ENCODE data around the gene CACNB2.

The CACNB2 gene

DNA sequence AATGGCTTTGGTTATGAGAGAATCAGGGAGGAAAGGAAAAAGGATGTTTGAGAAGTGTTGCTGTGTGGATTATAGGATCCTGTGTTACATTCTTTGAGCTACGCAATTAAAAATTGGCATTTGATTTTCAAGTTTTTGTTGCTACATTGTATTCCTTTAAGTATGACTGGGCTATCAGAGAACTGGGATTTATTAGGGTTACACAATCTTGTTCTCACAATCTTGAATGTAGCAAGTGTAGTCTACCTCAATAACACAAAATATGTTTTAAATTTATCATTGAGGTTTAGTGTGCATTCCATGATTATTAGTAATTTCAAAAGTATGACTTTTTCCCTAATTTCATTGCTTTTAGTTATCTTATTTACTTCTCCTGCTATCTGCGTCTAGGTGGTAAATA lies 113.9 kb downstream of the CACNB2 start:
- H3K4me3 ChIP-seq (ENCODE audit: low read length): no peak overlapping the region
- no peaks in the 10 kb centered on the region for H3K4me1 ChIP-seq (ENCODE audit: control insufficient read depth, low read length)
- H4K20me1 ChIP-seq (ENCODE audit: control insufficient read depth, insufficient read depth, low read depth, low read length): no peaks in the 10 kb centered on the region
- H3K4me2 ChIP-seq (ENCODE audit: low read length): no peak overlapping the region
- H3K36me3 ChIP-seq (ENCODE audit: control insufficient read depth, low read length): no peaks in the 10 kb centered on the region
- H3K27me3 ChIP-seq (ENCODE audit: control insufficient read depth, low read length): peaks cover 6% of the 10 kb centered on the region; the same call in 1 of the 2 replicates
- H3K79me2 ChIP-seq (ENCODE audit: control insufficient read depth, low read length): no peaks in the 10 kb centered on the region
- H3F3A ChIP-seq (ENCODE audit: control insufficient read depth, insufficient read depth): no peaks in the 10 kb centered on the region
- no peaks in the 10 kb centered on the region for H3K9me2 ChIP-seq (replicated peaks; ENCODE audit: control insufficient read depth, low read length)
- no peak overlapping the region for H3K27ac ChIP-seq (ENCODE audit: low read depth, low read length)
- no peaks in the 10 kb centered on the region for H3K9me3 ChIP-seq (ENCODE audit: control insufficient read depth, insufficient read depth, low read length)
- TF ChIP-seq EZH2phosphoT487 (IDR thresholded peaks at IDR 0.05; ENCODE audit: borderline replicate concordance, low read length): no peak
- TF ChIP-seq, protein P1, sequence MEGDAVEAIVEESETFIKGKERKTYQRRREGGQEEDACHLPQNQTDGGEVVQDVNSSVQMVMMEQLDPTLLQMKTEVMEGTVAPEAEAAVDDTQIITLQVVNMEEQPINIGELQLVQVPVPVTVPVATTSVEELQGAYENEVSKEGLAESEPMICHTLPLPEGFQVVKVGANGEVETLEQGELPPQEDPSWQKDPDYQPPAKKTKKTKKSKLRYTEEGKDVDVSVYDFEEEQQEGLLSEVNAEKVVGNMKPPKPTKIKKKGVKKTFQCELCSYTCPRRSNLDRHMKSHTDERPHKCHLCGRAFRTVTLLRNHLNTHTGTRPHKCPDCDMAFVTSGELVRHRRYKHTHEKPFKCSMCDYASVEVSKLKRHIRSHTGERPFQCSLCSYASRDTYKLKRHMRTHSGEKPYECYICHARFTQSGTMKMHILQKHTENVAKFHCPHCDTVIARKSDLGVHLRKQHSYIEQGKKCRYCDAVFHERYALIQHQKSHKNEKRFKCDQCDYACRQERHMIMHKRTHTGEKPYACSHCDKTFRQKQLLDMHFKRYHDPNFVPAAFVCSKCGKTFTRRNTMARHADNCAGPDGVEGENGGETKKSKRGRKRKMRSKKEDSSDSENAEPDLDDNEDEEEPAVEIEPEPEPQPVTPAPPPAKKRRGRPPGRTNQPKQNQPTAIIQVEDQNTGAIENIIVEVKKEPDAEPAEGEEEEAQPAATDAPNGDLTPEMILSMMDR (IDR thresholded peaks at IDR 0.05; ENCODE audit: low read depth, low read length, poor library complexity, severe bottlenecking): no peak

DNA sequence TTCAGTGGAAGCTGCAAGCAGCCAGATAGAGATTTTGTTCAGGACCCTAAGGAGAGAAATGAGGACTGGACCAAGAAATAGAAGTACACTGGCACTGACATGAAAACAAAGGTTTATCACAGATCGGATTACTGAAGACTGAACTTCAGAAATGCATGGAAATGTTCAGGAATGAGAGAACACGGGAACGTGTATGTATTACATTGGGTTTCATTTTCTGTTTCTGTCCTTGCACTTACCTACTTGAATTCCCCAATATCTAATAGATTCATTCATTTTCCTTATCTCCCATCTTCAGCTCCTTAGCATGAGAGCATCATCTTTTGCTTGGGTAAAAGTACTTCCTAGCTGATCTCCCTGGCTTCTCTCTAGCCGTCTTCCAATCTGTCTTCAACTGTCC lies 114.5 kb downstream of the CACNB2 start:
- TF ChIP-seq, protein P1 (IDR thresholded peaks at IDR 0.05; ENCODE audit: low read depth, low read length, poor library complexity, severe bottlenecking): no peak
- no peak for TF ChIP-seq EZH2phosphoT487 (IDR thresholded peaks at IDR 0.05; ENCODE audit: borderline replicate concordance, low read length)
- Histone ChIP-seq H3K27ac (ENCODE audit: low read depth, low read length) (no peak overlapping the region), H3K27me3 (ENCODE audit: control insufficient read depth, low read length) (peaks cover 6% of the 10 kb centered on the region; the same call in 1 of the 2 replicates), H3K4me3 (ENCODE audit: low read length) (no peak overlapping the region), H3K9me2 (replicated peaks; ENCODE audit: control insufficient read depth, low read length) (no peaks in the 10 kb centered on the region), H3K9me3 (ENCODE audit: control insufficient read depth, insufficient read depth, low read length) (no peaks in the 10 kb centered on the region), H4K20me1 (ENCODE audit: control insufficient read depth, insufficient read depth, low read depth, low read length) (no peaks in the 10 kb centered on the region), H3K4me2 (ENCODE audit: low read length) (no peak overlapping the region), H3K4me1 (ENCODE audit: control insufficient read depth, low read length) (no peaks in the 10 kb centered on the region), H3K79me2 (ENCODE audit: control insufficient read depth, low read length) (no peaks in the 10 kb centered on the region), H3F3A (ENCODE audit: control insufficient read depth, insufficient read depth) (no peaks in the 10 kb centered on the region), H3K36me3 (ENCODE audit: control insufficient read depth, low read length) (no peaks in the 10 kb centered on the region)

DNA sequence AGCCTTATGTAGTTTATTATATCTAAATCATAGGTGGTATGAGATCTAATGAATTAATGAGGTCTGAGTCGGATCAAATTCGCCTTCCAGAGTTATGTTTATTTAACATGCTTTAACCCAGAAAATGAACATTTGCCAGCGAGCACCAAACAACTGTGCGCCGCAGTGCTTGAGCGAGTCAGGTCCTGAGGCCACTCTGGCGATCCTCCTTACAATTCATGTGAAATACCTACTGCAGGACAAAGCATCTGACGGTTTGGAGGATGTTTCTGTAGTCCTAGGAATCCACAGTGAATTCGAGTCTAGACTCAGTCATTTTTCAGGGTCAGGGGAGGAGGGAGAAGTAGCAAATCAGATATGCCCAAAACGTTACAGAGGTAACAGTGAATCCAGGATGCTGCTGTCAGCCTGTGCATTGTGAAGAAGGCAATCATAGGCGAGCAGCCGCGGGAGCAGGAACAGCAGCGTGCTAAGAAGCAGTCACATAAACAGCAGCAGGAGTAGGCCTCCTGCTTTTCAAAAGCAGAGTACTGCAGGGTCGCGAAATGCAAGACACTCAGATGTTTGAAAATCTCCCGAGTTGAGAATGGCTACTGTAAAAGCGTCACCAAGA lies 120.2 kb downstream of the CACNB2 start:
- H3K27me3 ChIP-seq (ENCODE audit: control insufficient read depth, low read length): peaks cover 3% of the 10 kb centered on the region; the same call in 1 of the 2 replicates
- no peaks in the 10 kb centered on the region for H4K20me1 ChIP-seq (ENCODE audit: control insufficient read depth, insufficient read depth, low read depth, low read length)
- H3K4me1 ChIP-seq (ENCODE audit: control insufficient read depth, low read length): no peaks in the 10 kb centered on the region
- no peak overlapping the region for H3K4me2 ChIP-seq (ENCODE audit: low read length)
- no peaks in the 10 kb centered on the region for H3K79me2 ChIP-seq (ENCODE audit: control insufficient read depth, low read length)
- TF ChIP-seq, protein P1 (IDR thresholded peaks at IDR 0.05; ENCODE audit: low read depth, low read length, poor library complexity, severe bottlenecking): no peak
- no peak for TF ChIP-seq EZH2phosphoT487 (IDR thresholded peaks at IDR 0.05; ENCODE audit: borderline replicate concordance, low read length)
- no peaks in the 10 kb centered on the region for H3K9me3 ChIP-seq (ENCODE audit: control insufficient read depth, insufficient read depth, low read length)
- no peak overlapping the region for H3K4me3 ChIP-seq (ENCODE audit: low read length)
- H3K36me3 ChIP-seq (ENCODE audit: control insufficient read depth, low read length): no peaks in the 10 kb centered on the region
- H3K9me2 ChIP-seq (replicated peaks; ENCODE audit: control insufficient read depth, low read length): no peaks in the 10 kb centered on the region
- no peak overlapping the region for H3K27ac ChIP-seq (ENCODE audit: low read depth, low read length)
- no peaks in the 10 kb centered on the region for H3F3A ChIP-seq (ENCODE audit: control insufficient read depth, insufficient read depth)

Measured in DOHH2 (cell line).